Caco-2 (cell line): ENCODE data around the gene BCL6. TPM values are rescaled to one million over a fixed set of nuclear protein-coding genes. Genes with fewer than 3 reads are reported as not detected.

Experiments
- BruUV-seq: library from RNA; stranded (reverse); fragments of 400-500 nt; replicated peaks from 2 replicates; lab custom pipeline; 2021; lab: Mats Ljungman, UMichigan
- CTCF ChIA-PET: fragments of 300-600 bp; sonication (Branson Sonifier 250); formaldehyde crosslinking; loops from one replicate; lab custom pipeline; 2022; ENCODE audit warnings: antibody characterized with exemption; lab: Charles Lee
- POLR2A ChIA-PET: fragments of 300-600 bp; sonication (Branson Sonifier 250); formaldehyde crosslinking; loops from one replicate; lab custom pipeline; 2022; ENCODE audit warnings: antibody characterized with exemption; lab: Charles Lee
- DNase-seq, 2 experiments: peaks; one replicate each; pipeline versions ENCODE4 v3.0.0 to v3.0.0-alpha.2; 2020 to 2022
- H3K27me3 ChIP-seq: replicated peaks from 2 replicates; pipeline ENCODE4 v1.6.0; 2011; ENCODE audit warnings: low read length; ENCODE audit not compliant: control insufficient read depth, insufficient read depth
- H3K36me3 ChIP-seq: 2 replicates; pipeline ENCODE4 v1.5.1; 2011; ENCODE audit warnings: low read length; ENCODE audit not compliant: control insufficient read depth, insufficient read depth
- H3K4me1 ChIP-seq: fragments of 250-450 bp; sonication (Bioruptor Pico); 2 replicates; pipeline ENCODE4 v1.5.1; 2020; ENCODE audit warnings: mild to moderate bottlenecking
- H3K4me3 ChIP-seq: 2 replicates; pipeline ENCODE4 v1.5.1; 2011; ENCODE audit warnings: low read depth, mild to moderate bottlenecking, control low read depth, low read length
- H3K9me3 ChIP-seq: fragments of 250-450 bp; sonication (Bioruptor Pico); 2 replicates; pipeline ENCODE4 v1.5.1; 2020; ENCODE audit warnings: mild to moderate bottlenecking, moderate library complexity
- H3K27ac Mint-ChIP-seq: one replicate; pipeline ENCODE4 v1.8.0; 2022; ENCODE audit warnings: mixed read lengths; ENCODE audit not compliant: unreplicated experiment
- H3K27me3 Mint-ChIP-seq: one replicate; pipeline ENCODE4 v1.8.0; 2022; ENCODE audit warnings: mixed read lengths; ENCODE audit not compliant: insufficient read depth, unreplicated experiment
- H3K36me3 Mint-ChIP-seq: one replicate; pipeline ENCODE4 v1.8.0; 2022; ENCODE audit warnings: mild to moderate bottlenecking, mixed read lengths; ENCODE audit not compliant: insufficient read depth, unreplicated experiment
- H3K4me1 Mint-ChIP-seq: one replicate; pipeline ENCODE4 v1.8.0; 2022; ENCODE audit warnings: low read depth, mixed read lengths; ENCODE audit not compliant: unreplicated experiment
- H3K4me3 Mint-ChIP-seq: one replicate; pipeline ENCODE4 v1.8.0; 2022; ENCODE audit warnings: mild to moderate bottlenecking, moderate library complexity, mixed read lengths; ENCODE audit not compliant: unreplicated experiment
- H3K9me3 Mint-ChIP-seq: one replicate; pipeline ENCODE4 v1.8.0; 2022; ENCODE audit warnings: mixed read lengths; ENCODE audit not compliant: unreplicated experiment
- CTCF ChIP-seq, 2 experiments: fragments of 200-600 bp in 1 of 2; IDR thresholded peaks; 1 replicate in 1 of 2; 2 replicates in 1 of 2; pipeline versions ENCODE4 v1.5.1 to v1.8.0; 2011 to 2022; ENCODE audit warnings: antibody characterized with exemption in 1 of 2, control low read depth in 1 of 2, inconsistent platforms in 1 of 2, low read depth in 1 of 2, low read length in 1 of 2, mild to moderate bottlenecking in 1 of 2, moderate library complexity in 1 of 2; ENCODE audit not compliant: insufficient read depth in 1 of 2, severe bottlenecking in 1 of 2, unreplicated experiment in 1 of 2
- intact Hi-C: fragments of 100-400 bp; cut with micrococcal nuclease; formaldehyde crosslinking; loops from one replicate; pipeline ENCODE4 v1.10.0; 2022; ENCODE audit not compliant: unreplicated experiment
- total RNA-seq: library from RNA; stranded (reverse); gene quantifications from 2 replicates; pipeline ENCODE4 v1.2.3, GENCODE V29; 2022

Gene BCL6
- total RNA-seq, 1 experiment from 2014 or later: 40.4 TPM

GRCh38 chr3:187750006-187750512 is 4.8 kb upstream of the BCL6 start:
- POLR2A ChIA-PET: interaction anchor here (0.8 to 1.2 kb wide), 4 partner anchors 10 to 405 kb away, joined by 3 read pairs; no protein-coding TSS in a partner anchor
- Mint-ChIP-seq H3K4me1 (peaks cover 25% of the 10 kb centered on the region), H3K4me3 (peak overlapping the region; percentile 70), H3K27ac (peak overlapping the region; percentile 49), H3K9me3 (no peaks in the 10 kb centered on the region), H3K36me3 (peaks cover 22% of the 10 kb centered on the region), H3K27me3 (no peaks in the 10 kb centered on the region)
- CTCF ChIA-PET: interaction anchor here (0.6 to 1.7 kb wide), 7 partner anchors 10 to 533 kb away, joined by 3 to 13 read pairs (median 3); no protein-coding TSS in a partner anchor
- intact Hi-C loops: loop anchor here (1.0 to 5.0 kb wide), 5 partner anchors 42 to 286 kb away; no protein-coding TSS in a partner anchor
- Histone ChIP-seq H3K4me1 (peaks cover 44% of the 10 kb centered on the region), H3K9me3 (no peaks in the 10 kb centered on the region), H3K4me3 (peak overlapping the region; percentile 37), H3K27me3 (no peaks in the 10 kb centered on the region), H3K36me3 (no peaks in the 10 kb centered on the region)
- peak; percentile 92 to 94 for DNase-seq
- TF ChIP-seq CTCF (IDR thresholded peaks at IDR 0.05; ENCODE audit: insufficient read depth in 1 of 2, low read depth in 1 of 2, low read length in 1 of 2, severe bottlenecking in 1 of 2, unreplicated experiment in 1 of 2): no peak
- BruUV-seq: no TSS peak

- Histone ChIP-seq H3K9me3 (no peaks in the 10 kb centered on the region), H3K4me3 (no peak overlapping the region), H3K27me3 (no peaks in the 10 kb centered on the region), H3K4me1 (peaks cover 44% of the 10 kb centered on the region), H3K36me3 (no peaks in the 10 kb centered on the region)
- CTCF ChIA-PET: interaction anchor here (0.6 to 1.5 kb wide), 4 partner anchors 61 to 437 kb away, joined by 3 to 9 read pairs (median 6); no protein-coding TSS in a partner anchor
- peak overlapping the region; percentile 37 for H3K4me3 Mint-ChIP-seq
- H3K9me3 Mint-ChIP-seq: no peaks in the 10 kb centered on the region
- peak; percentile 88 to 93 for DNase-seq
- BruUV-seq: no TSS peak
- no peaks in the 10 kb centered on the region for H3K27me3 Mint-ChIP-seq
- H3K36me3 Mint-ChIP-seq: peaks cover 29% of the 10 kb centered on the region
- no peak overlapping the region for H3K27ac Mint-ChIP-seq
- intact Hi-C loops: loop anchor here (10.0 kb wide), 3 partner anchors 837 to 1087 kb away; no protein-coding TSS in a partner anchor
- peak; percentile 93 to 97 for TF ChIP-seq CTCF (IDR thresholded peaks at IDR 0.05; ENCODE audit: insufficient read depth in 1 of 2, low read depth in 1 of 2, low read length in 1 of 2, severe bottlenecking in 1 of 2, unreplicated experiment in 1 of 2)
- H3K4me1 Mint-ChIP-seq: peaks cover 25% of the 10 kb centered on the region
- POLR2A ChIA-PET: interaction anchor here (0.6 to 1.0 kb wide), 3 partner anchors 304 to 519 kb away, joined by 3 to 12 read pairs (median 3); no protein-coding TSS in a partner anchor
Observed at GRCh38 chr3:187748050-187748481, 2.8 kb upstream of the BCL6 start.

- Mint-ChIP-seq H3K27me3 (no peaks in the 10 kb centered on the region), H3K4me1 (peaks cover 25% of the 10 kb centered on the region), H3K27ac (no peak overlapping the region), H3K36me3 (peaks cover 29% of the 10 kb centered on the region), H3K4me3 (peak overlapping the region; percentile 37), H3K9me3 (no peaks in the 10 kb centered on the region)
- Histone ChIP-seq H3K4me1 (peaks cover 45% of the 10 kb centered on the region), H3K27me3 (no peaks in the 10 kb centered on the region), H3K9me3 (no peaks in the 10 kb centered on the region), H3K36me3 (no peaks in the 10 kb centered on the region), H3K4me3 (no peak overlapping the region)
- intact Hi-C loops: loop anchor here (10.0 kb wide), 3 partner anchors 837 to 1087 kb away; no protein-coding TSS in a partner anchor
- BruUV-seq: no TSS peak
- TF ChIP-seq CTCF (IDR thresholded peaks at IDR 0.05; ENCODE audit: insufficient read depth in 1 of 2, low read depth in 1 of 2, low read length in 1 of 2, severe bottlenecking in 1 of 2, unreplicated experiment in 1 of 2): no peak
- POLR2A ChIA-PET: interaction anchor here (0.7 to 1.0 kb wide), 3 partner anchors 305 to 1206 kb away, joined by 3 read pairs; no protein-coding TSS in a partner anchor
- CTCF ChIA-PET: interaction anchor here (0.6 to 1.5 kb wide), 6 partner anchors 61 to 437 kb away, joined by 3 to 9 read pairs (median 5); no protein-coding TSS in a partner anchor
- DNase-seq: no peak
Observed at GRCh38 chr3:187747506-187747905, 2.2 kb upstream of the BCL6 start.
